Right lobe of liver (tissue), 4 donors: ENCODE results near the gene ANO6.

Experiments used
- POLR2A ChIP-seq: fragments of 450-650 bp; IDR thresholded peaks from one replicate; pipeline ENCODE4 v1.6.1; 2017; ENCODE audit warnings: antibody characterized with exemption, mild to moderate bottlenecking
- TF ChIP-seq, protein P1 (sequence below), 4 donors: fragments of 200-600 bp in 3 of 4; fragments of 450-650 bp in 1 of 4; IDR thresholded peaks; one replicate each; pipeline versions ENCODE4 v1.5.1 to v1.8.0; 2016 to 2022; ENCODE audit warnings: antibody characterized with exemption in 4 of 4, mild to moderate bottlenecking in 2 of 4
- donor health status: DM: no; HTN: no; CAD: no.
- donor health status: DM: no; HTN: no; CAD: no.
- donor health status: DM: no; HTN: yes; CAD: no.

DNA sequence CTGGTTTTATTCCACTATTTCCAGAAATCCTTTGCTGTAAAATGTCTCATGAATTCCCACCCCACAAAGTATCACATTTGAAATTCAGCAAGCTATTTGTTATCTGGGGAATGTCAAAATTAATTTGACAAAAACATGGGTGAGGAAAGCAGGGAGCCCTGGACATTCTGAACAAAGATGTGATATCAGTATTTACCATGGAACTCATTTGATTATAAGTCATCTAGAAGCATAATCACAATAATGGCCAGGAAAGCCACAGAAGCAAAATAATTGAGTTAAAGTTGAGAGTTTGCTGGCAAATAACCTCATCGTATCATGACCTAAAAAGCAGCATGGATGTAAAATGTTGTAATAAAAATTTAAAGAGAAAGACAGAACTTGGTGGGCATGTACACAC is 96.1 kb downstream of the ANO6 start:
- TF ChIP-seq, protein P1, sequence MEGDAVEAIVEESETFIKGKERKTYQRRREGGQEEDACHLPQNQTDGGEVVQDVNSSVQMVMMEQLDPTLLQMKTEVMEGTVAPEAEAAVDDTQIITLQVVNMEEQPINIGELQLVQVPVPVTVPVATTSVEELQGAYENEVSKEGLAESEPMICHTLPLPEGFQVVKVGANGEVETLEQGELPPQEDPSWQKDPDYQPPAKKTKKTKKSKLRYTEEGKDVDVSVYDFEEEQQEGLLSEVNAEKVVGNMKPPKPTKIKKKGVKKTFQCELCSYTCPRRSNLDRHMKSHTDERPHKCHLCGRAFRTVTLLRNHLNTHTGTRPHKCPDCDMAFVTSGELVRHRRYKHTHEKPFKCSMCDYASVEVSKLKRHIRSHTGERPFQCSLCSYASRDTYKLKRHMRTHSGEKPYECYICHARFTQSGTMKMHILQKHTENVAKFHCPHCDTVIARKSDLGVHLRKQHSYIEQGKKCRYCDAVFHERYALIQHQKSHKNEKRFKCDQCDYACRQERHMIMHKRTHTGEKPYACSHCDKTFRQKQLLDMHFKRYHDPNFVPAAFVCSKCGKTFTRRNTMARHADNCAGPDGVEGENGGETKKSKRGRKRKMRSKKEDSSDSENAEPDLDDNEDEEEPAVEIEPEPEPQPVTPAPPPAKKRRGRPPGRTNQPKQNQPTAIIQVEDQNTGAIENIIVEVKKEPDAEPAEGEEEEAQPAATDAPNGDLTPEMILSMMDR (IDR thresholded peaks at IDR 0.05), result no peak
- TF ChIP-seq POLR2A, result no peak
